ENCODE measurements around the gene CYP27B1. TPM values are rescaled to one million over a fixed set of nuclear protein-coding genes. Genes with fewer than 3 reads are reported as not detected.

CYP27B1 gene
- total RNA-seq, 1 donor from 2014 or later, result not detected

DNA sequence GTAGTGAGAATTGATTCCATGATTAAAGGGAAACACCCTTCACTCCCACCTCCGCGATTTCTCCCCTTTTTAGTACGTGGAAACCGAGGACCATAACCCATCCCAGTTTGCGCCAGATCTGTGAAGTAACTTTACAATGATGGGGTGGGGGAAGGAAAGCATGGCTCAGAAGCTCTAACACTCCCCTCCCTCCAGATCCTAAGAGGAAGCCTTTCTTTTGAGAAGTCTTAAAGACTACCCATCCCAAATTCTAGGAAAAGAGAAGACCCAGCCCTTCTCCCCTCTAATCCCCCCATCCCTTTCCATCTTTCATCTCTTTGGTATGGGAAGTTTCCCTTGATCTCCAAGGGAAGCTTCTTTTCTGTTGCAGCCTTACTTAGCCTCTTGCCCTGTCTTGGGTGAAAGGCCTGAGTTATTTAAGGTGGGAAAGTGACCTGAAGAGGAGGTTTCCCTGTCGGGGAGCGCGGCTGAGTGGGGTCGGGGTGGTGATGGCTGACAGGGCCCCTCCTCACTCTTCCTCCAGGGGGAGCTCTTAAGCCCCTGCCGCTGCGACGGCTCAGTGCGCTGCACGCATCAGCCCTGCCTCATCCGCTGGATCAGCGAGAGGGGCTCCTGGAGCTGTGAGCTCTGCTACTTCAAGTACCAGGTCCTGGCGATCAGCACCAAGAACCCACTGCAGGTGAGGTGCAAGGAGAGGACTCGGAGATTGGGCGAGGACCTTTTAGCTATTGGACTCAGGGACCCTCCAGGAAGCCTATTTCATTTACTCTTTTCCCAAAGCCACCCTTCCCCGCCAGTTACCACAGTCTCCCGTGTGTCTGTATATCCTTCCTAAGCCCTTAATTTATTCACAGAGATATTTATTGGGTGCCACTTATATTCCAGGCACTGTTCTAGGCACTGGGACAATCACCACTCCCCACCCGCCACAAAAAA, 10.2 kb downstream of the CYP27B1 start:
- Histone ChIP-seq H3K4me1 (peaks cover 41% of the 10 kb centered on the region), H3K36me3 (peaks cover 19% of the 10 kb centered on the region), H3K9me3 (replicated peaks) (no peaks in the 10 kb centered on the region), H3K27me3 (ENCODE audit: low read depth) (no peaks in the 10 kb centered on the region), H3K27ac (replicated peaks) (no peak overlapping the region), H3K4me3 (peak overlapping the region; percentile 82)
- TF ChIP-seq, protein P1, sequence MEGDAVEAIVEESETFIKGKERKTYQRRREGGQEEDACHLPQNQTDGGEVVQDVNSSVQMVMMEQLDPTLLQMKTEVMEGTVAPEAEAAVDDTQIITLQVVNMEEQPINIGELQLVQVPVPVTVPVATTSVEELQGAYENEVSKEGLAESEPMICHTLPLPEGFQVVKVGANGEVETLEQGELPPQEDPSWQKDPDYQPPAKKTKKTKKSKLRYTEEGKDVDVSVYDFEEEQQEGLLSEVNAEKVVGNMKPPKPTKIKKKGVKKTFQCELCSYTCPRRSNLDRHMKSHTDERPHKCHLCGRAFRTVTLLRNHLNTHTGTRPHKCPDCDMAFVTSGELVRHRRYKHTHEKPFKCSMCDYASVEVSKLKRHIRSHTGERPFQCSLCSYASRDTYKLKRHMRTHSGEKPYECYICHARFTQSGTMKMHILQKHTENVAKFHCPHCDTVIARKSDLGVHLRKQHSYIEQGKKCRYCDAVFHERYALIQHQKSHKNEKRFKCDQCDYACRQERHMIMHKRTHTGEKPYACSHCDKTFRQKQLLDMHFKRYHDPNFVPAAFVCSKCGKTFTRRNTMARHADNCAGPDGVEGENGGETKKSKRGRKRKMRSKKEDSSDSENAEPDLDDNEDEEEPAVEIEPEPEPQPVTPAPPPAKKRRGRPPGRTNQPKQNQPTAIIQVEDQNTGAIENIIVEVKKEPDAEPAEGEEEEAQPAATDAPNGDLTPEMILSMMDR (IDR thresholded peaks at IDR 0.05; ENCODE audit: borderline replicate concordance), result peak; percentile 58
- DNase-seq, result peak; percentile 37
- intact Hi-C loops (cut with micrococcal nuclease), result no loop called here

DNA sequence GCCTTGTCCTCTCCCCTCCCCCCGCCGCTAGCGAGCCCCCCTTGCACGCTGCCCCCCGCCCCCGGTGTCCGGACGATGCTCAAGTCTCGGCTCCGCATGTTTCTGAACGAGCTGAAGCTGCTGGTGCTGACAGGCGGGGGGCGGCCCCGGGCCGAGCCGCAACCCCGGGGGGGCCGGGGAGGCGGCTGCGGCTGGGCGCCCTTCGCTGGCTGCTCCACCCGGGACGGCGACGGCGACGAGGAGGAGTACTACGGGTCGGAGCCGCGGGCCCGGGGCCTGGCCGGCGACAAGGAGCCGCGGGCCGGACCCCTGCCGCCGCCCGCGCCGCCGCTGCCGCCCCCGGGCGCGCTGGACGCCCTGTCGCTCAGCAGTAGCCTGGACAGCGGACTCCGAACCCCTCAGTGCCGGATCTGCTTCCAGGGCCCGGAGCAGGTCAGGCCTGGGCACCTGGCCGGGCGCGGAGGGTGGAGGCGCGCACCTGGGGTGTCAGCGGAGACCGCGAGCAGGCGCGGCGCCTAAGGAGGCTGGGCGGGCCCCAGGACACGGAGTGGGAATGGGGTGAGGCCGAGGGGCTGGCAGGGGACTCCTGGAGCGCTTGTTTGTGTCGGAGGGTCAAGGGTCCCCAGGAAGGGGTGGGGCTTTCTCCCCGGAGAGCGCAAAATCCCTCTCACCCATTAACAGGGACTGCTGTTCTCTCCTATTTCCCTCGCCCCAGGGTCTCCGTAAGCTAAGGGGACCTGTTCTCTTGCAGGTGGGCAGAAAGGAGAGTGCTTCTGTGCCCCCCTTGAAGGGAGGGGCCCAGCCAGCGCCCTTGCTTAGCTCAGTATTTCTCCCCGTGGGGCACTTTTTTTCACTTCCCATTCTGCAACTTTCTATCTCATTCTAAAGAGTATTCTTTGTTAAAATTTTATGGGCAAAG, 11.2 kb downstream of the CYP27B1 start:
- Histone ChIP-seq H3K4me1 (peaks cover 50% of the 10 kb centered on the region), H3K36me3 (peaks cover 23% of the 10 kb centered on the region), H3K27me3 (ENCODE audit: low read depth) (no peaks in the 10 kb centered on the region), H3K27ac (replicated peaks) (peak overlapping the region; percentile 71), H3K9me3 (replicated peaks) (no peaks in the 10 kb centered on the region), H3K4me3 (peak overlapping the region; percentile 82)
- intact Hi-C loops (cut with micrococcal nuclease), result no loop called here
- peak; percentile 28 for DNase-seq
- TF ChIP-seq, protein P1 (IDR thresholded peaks at IDR 0.05; ENCODE audit: borderline replicate concordance), result no peak

GRCh38 chr12:57755194-57755453, 11.8 kb downstream of the CYP27B1 start:
- Histone ChIP-seq H3K27me3 (ENCODE audit: low read depth) (no peaks in the 10 kb centered on the region), H3K9me3 (replicated peaks) (no peaks in the 10 kb centered on the region), H3K27ac (replicated peaks) (peak overlapping the region; percentile 71), H3K4me1 (peaks cover 53% of the 10 kb centered on the region), H3K36me3 (peaks cover 29% of the 10 kb centered on the region), H3K4me3 (peak overlapping the region; percentile 82)
- intact Hi-C loops (cut with micrococcal nuclease), result no loop called here
- no peak for DNase-seq
- TF ChIP-seq, protein P1 (IDR thresholded peaks at IDR 0.05; ENCODE audit: borderline replicate concordance), result no peak

- peak within 1 kb of the TSS; percentile 71 for H3K27ac ChIP-seq (replicated peaks)
- H3K9me3 ChIP-seq (replicated peaks), result no peaks in the 10 kb centered on the region
- H3K36me3 ChIP-seq, result peaks cover 34% of the 10 kb centered on the region
- no peaks in the 10 kb centered on the region for H3K27me3 ChIP-seq (ENCODE audit: low read depth)
- TF ChIP-seq, protein P1 (IDR thresholded peaks at IDR 0.05; ENCODE audit: borderline replicate concordance), result no peak
- H3K4me3 ChIP-seq, result peak within 1 kb of the TSS; percentile 82
- intact Hi-C loops (cut with micrococcal nuclease), result no loop called here
- DNase-seq, result peak; percentile 59
- H3K4me1 ChIP-seq, result peaks cover 53% of the 10 kb centered on the region
Observed at GRCh38 chr12:57754411-57755193, 12.3 kb downstream of the CYP27B1 start, which contains the start of gene MARCHF9. Gene MARCHF9 (plus strand): TSS chr12:57755103. CDS start chr12:57755529, 426 bp downstream.
